ENCODE data around the gene TMEM198.

Gene TMEM198

GRCh38 chr2:219539926-219540678 is 3.7 kb upstream of the TMEM198 start:
- Histone ChIP-seq H3K4me3 (ENCODE audit: low read depth in 1 of 2, low read length in 2 of 2) (no peak overlapping the region), H3K9me3 (ENCODE audit: control insufficient read depth in 1 of 2, low read length in 2 of 2) (no peaks in the 10 kb centered on the region), H3K27me3 (ENCODE audit: low read depth, low read length) (no peaks in the 10 kb centered on the region), H3K36me3 (ENCODE audit: control insufficient read depth in 1 of 2, insufficient read depth in 2 of 2, low read length in 2 of 2) (peaks cover 9 to 10% of the 10 kb centered on the region in 2 donors), H3K4me1 (ENCODE audit: control insufficient read depth in 1 of 2, insufficient read depth in 2 of 2, low read length in 2 of 2) (peaks cover 0 to 31% of the 10 kb centered on the region in 2 donors), H3K27ac (ENCODE audit: low read length) (no peak overlapping the region)

- Histone ChIP-seq H3K4me1 (ENCODE audit: control insufficient read depth in 1 of 2, insufficient read depth in 2 of 2, low read length in 2 of 2) (peaks cover 0 to 31% of the 10 kb centered on the region in 2 donors), H3K9me3 (ENCODE audit: control insufficient read depth in 1 of 2, low read length in 2 of 2) (no peaks in the 10 kb centered on the region), H3K36me3 (ENCODE audit: control insufficient read depth in 1 of 2, insufficient read depth in 2 of 2, low read length in 2 of 2) (peaks cover 9 to 10% of the 10 kb centered on the region in 2 donors), H3K27ac (ENCODE audit: low read length) (no peak overlapping the region), H3K27me3 (ENCODE audit: low read depth, low read length) (no peaks in the 10 kb centered on the region), H3K4me3 (ENCODE audit: low read depth in 1 of 2, low read length in 2 of 2) (no peak overlapping the region)
These were observed 2.9 kb upstream of the TMEM198 start for GRCh38 chr2:219540784-219541504.

- Histone ChIP-seq H3K4me3 (ENCODE audit: low read depth in 1 of 2, low read length in 2 of 2) (peak overlapping the region in 1 of 2 donors; percentile 21), H3K9me3 (ENCODE audit: control insufficient read depth in 1 of 2, low read length in 2 of 2) (no peaks in the 10 kb centered on the region), H3K36me3 (ENCODE audit: control insufficient read depth in 1 of 2, insufficient read depth in 2 of 2, low read length in 2 of 2) (peaks cover 9 to 10% of the 10 kb centered on the region in 2 donors), H3K27ac (ENCODE audit: low read length) (no peak overlapping the region), H3K27me3 (ENCODE audit: low read depth, low read length) (no peaks in the 10 kb centered on the region), H3K4me1 (ENCODE audit: control insufficient read depth in 1 of 2, insufficient read depth in 2 of 2, low read length in 2 of 2) (peaks cover 0 to 31% of the 10 kb centered on the region in 2 donors)
These were observed 2.1 kb upstream of the TMEM198 start for GRCh38 chr2:219541611-219542180.

- H3K27ac ChIP-seq (ENCODE audit: low read length), result peak overlapping the region; percentile 74
- H3K4me3 ChIP-seq (ENCODE audit: low read depth in 1 of 2, low read length in 2 of 2), result peak overlapping the region; percentile 60 to 78
- peaks cover 9 to 10% of the 10 kb centered on the region in 2 donors for H3K36me3 ChIP-seq (ENCODE audit: control insufficient read depth in 1 of 2, insufficient read depth in 2 of 2, low read length in 2 of 2)
- no peaks in the 10 kb centered on the region for H3K9me3 ChIP-seq (ENCODE audit: control insufficient read depth in 1 of 2, low read length in 2 of 2)
- H3K4me1 ChIP-seq (ENCODE audit: control insufficient read depth in 1 of 2, insufficient read depth in 2 of 2, low read length in 2 of 2), result peaks cover 0 to 30% of the 10 kb centered on the region in 2 donors
- no peaks in the 10 kb centered on the region for H3K27me3 ChIP-seq (ENCODE audit: low read depth, low read length)
These were observed 765 bp upstream of the TMEM198 start for GRCh38 chr2:219542931-219543595.

- Histone ChIP-seq H3K9me3 (ENCODE audit: control insufficient read depth in 1 of 2, low read length in 2 of 2) (no peaks in the 10 kb centered on the region), H3K27ac (ENCODE audit: low read length) (no peak overlapping the region), H3K4me1 (ENCODE audit: control insufficient read depth in 1 of 2, insufficient read depth in 2 of 2, low read length in 2 of 2) (peaks cover 0 to 25% of the 10 kb centered on the region in 2 donors), H3K36me3 (ENCODE audit: control insufficient read depth in 1 of 2, insufficient read depth in 2 of 2, low read length in 2 of 2) (peaks cover 7 to 9% of the 10 kb centered on the region in 2 donors), H3K4me3 (ENCODE audit: low read depth in 1 of 2, low read length in 2 of 2) (peak overlapping the region; percentile 52 to 78), H3K27me3 (ENCODE audit: low read depth, low read length) (no peaks in the 10 kb centered on the region)
These were observed 739 bp downstream of the TMEM198 start for GRCh38 chr2:219544567-219544966.

GRCh38 chr2:219545295-219545942 is 1.6 kb downstream of the TMEM198 start:
- Histone ChIP-seq H3K4me3 (ENCODE audit: low read depth in 1 of 2, low read length in 2 of 2) (no peak overlapping the region), H3K36me3 (ENCODE audit: control insufficient read depth in 1 of 2, insufficient read depth in 2 of 2, low read length in 2 of 2) (peaks cover 0 to 8% of the 10 kb centered on the region in 2 donors), H3K9me3 (ENCODE audit: control insufficient read depth in 1 of 2, low read length in 2 of 2) (no peaks in the 10 kb centered on the region), H3K27me3 (ENCODE audit: low read depth, low read length) (no peaks in the 10 kb centered on the region), H3K27ac (ENCODE audit: low read length) (no peak overlapping the region), H3K4me1 (ENCODE audit: control insufficient read depth in 1 of 2, insufficient read depth in 2 of 2, low read length in 2 of 2) (peaks cover 0 to 25% of the 10 kb centered on the region in 2 donors)

- Histone ChIP-seq H3K4me3 (ENCODE audit: low read depth in 1 of 2, low read length in 2 of 2) (no peak overlapping the region), H3K9me3 (ENCODE audit: control insufficient read depth in 1 of 2, low read length in 2 of 2) (no peaks in the 10 kb centered on the region), H3K27ac (ENCODE audit: low read length) (no peak overlapping the region), H3K4me1 (ENCODE audit: control insufficient read depth in 1 of 2, insufficient read depth in 2 of 2, low read length in 2 of 2) (peaks cover 0 to 25% of the 10 kb centered on the region in 2 donors), H3K27me3 (ENCODE audit: low read depth, low read length) (no peaks in the 10 kb centered on the region), H3K36me3 (ENCODE audit: control insufficient read depth in 1 of 2, insufficient read depth in 2 of 2, low read length in 2 of 2) (peaks cover 0 to 2% of the 10 kb centered on the region in 2 donors)
These were observed 2.1 kb downstream of the TMEM198 start for GRCh38 chr2:219545943-219546352.

- Histone ChIP-seq H3K27me3 (ENCODE audit: low read depth, low read length) (no peaks in the 10 kb centered on the region), H3K27ac (ENCODE audit: low read length) (no peak overlapping the region), H3K9me3 (ENCODE audit: control insufficient read depth in 1 of 2, low read length in 2 of 2) (no peaks in the 10 kb centered on the region), H3K36me3 (ENCODE audit: control insufficient read depth in 1 of 2, insufficient read depth in 2 of 2, low read length in 2 of 2) (no peaks in the 10 kb centered on the region), H3K4me3 (ENCODE audit: low read depth in 1 of 2, low read length in 2 of 2) (no peak overlapping the region), H3K4me1 (ENCODE audit: control insufficient read depth in 1 of 2, insufficient read depth in 2 of 2, low read length in 2 of 2) (peaks cover 0 to 24% of the 10 kb centered on the region in 2 donors)
These were observed 3.8 kb downstream of the TMEM198 start for GRCh38 chr2:219547621-219548020.

- no peaks in the 10 kb centered on the region for H3K9me3 ChIP-seq (ENCODE audit: control insufficient read depth in 1 of 2, low read length in 2 of 2)
- no peaks in the 10 kb centered on the region for H3K36me3 ChIP-seq (ENCODE audit: control insufficient read depth in 1 of 2, insufficient read depth in 2 of 2, low read length in 2 of 2)
- no peak overlapping the region for H3K27ac ChIP-seq (ENCODE audit: low read length)
- peaks cover 3 to 27% of the 10 kb centered on the region in 2 donors for H3K4me1 ChIP-seq (ENCODE audit: control insufficient read depth in 1 of 2, insufficient read depth in 2 of 2, low read length in 2 of 2)
- H3K4me3 ChIP-seq (ENCODE audit: low read depth in 1 of 2, low read length in 2 of 2), result no peak overlapping the region
- no peaks in the 10 kb centered on the region for H3K27me3 ChIP-seq (ENCODE audit: low read depth, low read length)
These were observed 5.2 kb downstream of the TMEM198 start for GRCh38 chr2:219548990-219549389.

- Histone ChIP-seq H3K4me3 (ENCODE audit: low read depth in 1 of 2, low read length in 2 of 2) (no peak overlapping the region), H3K4me1 (ENCODE audit: control insufficient read depth in 1 of 2, insufficient read depth in 2 of 2, low read length in 2 of 2) (peaks cover 3 to 21% of the 10 kb centered on the region in 2 donors), H3K27me3 (ENCODE audit: low read depth, low read length) (no peaks in the 10 kb centered on the region), H3K27ac (ENCODE audit: low read length) (no peak overlapping the region), H3K36me3 (ENCODE audit: control insufficient read depth in 1 of 2, insufficient read depth in 2 of 2, low read length in 2 of 2) (no peaks in the 10 kb centered on the region), H3K9me3 (ENCODE audit: control insufficient read depth in 1 of 2, low read length in 2 of 2) (no peaks in the 10 kb centered on the region)
These were observed 5.8 kb downstream of the TMEM198 start for GRCh38 chr2:219549619-219550018.
